ENCODE measurements around the gene CCDC12.

CCDC12 gene

GRCh38 chr3:47007482-47008233, 31.1 kb upstream of the CCDC12 start:
- no peak for DNase-seq

- no peak for DNase-seq
Observed at GRCh38 chr3:47007001-47007400, 30.5 kb upstream of the CCDC12 start.

- DNase-seq, result no peak
Observed at GRCh38 chr3:47006145-47006651, 29.7 kb upstream of the CCDC12 start.

GRCh38 chr3:47005212-47006144, 28.9 kb upstream of the CCDC12 start:
- no peak for DNase-seq

GRCh38 chr3:47004369-47005211, 28.0 kb upstream of the CCDC12 start:
- DNase-seq, result no peak

GRCh38 chr3:47003461-47004368, 27.2 kb upstream of the CCDC12 start:
- no peak for DNase-seq

GRCh38 chr3:47003056-47003410, 26.5 kb upstream of the CCDC12 start:
- DNase-seq, result no peak

- no peak for DNase-seq
Observed at GRCh38 chr3:47002171-47003055, 25.9 kb upstream of the CCDC12 start.

GRCh38 chr3:47001731-47002170, 25.2 kb upstream of the CCDC12 start:
- no peak for DNase-seq

GRCh38 chr3:47000922-47001730, 24.6 kb upstream of the CCDC12 start:
- DNase-seq, result no peak

- DNase-seq, result no peak
Observed at GRCh38 chr3:47000198-47000815, 23.8 kb upstream of the CCDC12 start.

GRCh38 chr3:46999516-47000197, 23.1 kb upstream of the CCDC12 start:
- no peak for DNase-seq

GRCh38 chr3:46998852-46999515, 22.4 kb upstream of the CCDC12 start:
- no peak for DNase-seq

GRCh38 chr3:46998121-46998851, 21.7 kb upstream of the CCDC12 start:
- DNase-seq, result peak; percentile 14

- DNase-seq, result no peak
Observed at GRCh38 chr3:46997453-46998091, 21.0 kb upstream of the CCDC12 start.

GRCh38 chr3:46996689-46997452, 20.3 kb upstream of the CCDC12 start:
- peak; percentile 15 for DNase-seq
